Loucy (cell line): ENCODE results near the gene FLT3.
"Not testable (repeated sequence)": the region's sequence is repeated elsewhere in the genome, so short reads cannot be mapped to it uniquely, and the experiment has no call there.

Experiments used
- H2AFZ ChIP-seq: fragments of 200-600 bp; sonication (generic); 2 replicates; pipeline ENCODE4 v1.6.0; 2016; ENCODE audit warnings: antibody characterized with exemption, mild to moderate bottlenecking, low read length, moderate library complexity
- H3F3A ChIP-seq: fragments of 200-600 bp; 2 replicates; pipeline ENCODE4 v1.6.0; 2016; ENCODE audit warnings: antibody characterized with exemption, low read depth, mild to moderate bottlenecking
- H3K27me3 ChIP-seq: fragments of 200-600 bp; sonication (generic); 2 replicates; pipeline ENCODE4 v1.6.1; 2014; ENCODE audit warnings: low read length, mild to moderate bottlenecking; ENCODE audit not compliant: insufficient read depth, poor library complexity, severe bottlenecking
- H3K36me3 ChIP-seq: fragments of 200-600 bp; sonication (generic); 2 replicates; pipeline ENCODE4 v1.6.1; 2016; ENCODE audit warnings: low read length; ENCODE audit not compliant: insufficient read depth
- H3K4me1 ChIP-seq: fragments of 200-600 bp; sonication (generic); 2 replicates; pipeline ENCODE4 v1.5.1; 2014; ENCODE audit warnings: low read length, mild to moderate bottlenecking; ENCODE audit not compliant: insufficient read depth, poor library complexity, severe bottlenecking
- H3K4me2 ChIP-seq: fragments of 200-600 bp; sonication (generic); 2 replicates; pipeline ENCODE4 v1.6.0; 2014; ENCODE audit warnings: antibody characterized with exemption, low read length, low read depth, mild to moderate bottlenecking; ENCODE audit not compliant: poor library complexity, severe bottlenecking
- H3K4me3 ChIP-seq: fragments of 200-600 bp; sonication (generic); 2 replicates; pipeline ENCODE4 v1.5.1; 2014; ENCODE audit warnings: low read length, mild to moderate bottlenecking, mixed read lengths; ENCODE audit not compliant: poor library complexity, severe bottlenecking
- H3K79me2 ChIP-seq: fragments of 200-600 bp; sonication (generic); 2 replicates; pipeline ENCODE4 v1.6.1; 2014; ENCODE audit warnings: low read length; ENCODE audit not compliant: insufficient read depth
- H3K9ac ChIP-seq: fragments of 200-600 bp; sonication (generic); 2 replicates; pipeline ENCODE4 v1.6.0; 2014; ENCODE audit warnings: mild to moderate bottlenecking, low read depth, low read length, moderate library complexity; ENCODE audit not compliant: poor library complexity, severe bottlenecking
- H3K9me2 ChIP-seq: fragments of 200-600 bp; sonication (generic); replicated peaks from 2 replicates; pipeline ENCODE4 v1.6.1; 2016; ENCODE audit warnings: low read depth, low read length, mixed read lengths
- H3K9me3 ChIP-seq: fragments of 200-600 bp; sonication (generic); 2 replicates; pipeline ENCODE4 v1.6.1; 2014; ENCODE audit warnings: mild to moderate bottlenecking, antibody characterized with exemption, low read length, low read depth; ENCODE audit not compliant: insufficient read depth
- H4K20me1 ChIP-seq: fragments of 200-600 bp; sonication (generic); 2 replicates; pipeline ENCODE4 v1.6.0; 2014; ENCODE audit warnings: antibody characterized with exemption, low read length, mild to moderate bottlenecking; ENCODE audit not compliant: insufficient read depth, poor library complexity, severe bottlenecking
- EZH2phosphoT487 ChIP-seq: fragments of 200-600 bp; IDR thresholded peaks from 2 replicates; pipeline ENCODE4 v1.6.1; 2018; ENCODE audit warnings: antibody characterized with exemption, mild to moderate bottlenecking, moderate library complexity, borderline replicate concordance
- TF ChIP-seq, protein P1 (sequence below): fragments of 200-600 bp; sonication (generic); conservative IDR thresholded peaks from 2 replicates; pipeline ENCODE4 v1.5.1; 2014; ENCODE audit warnings: mild to moderate bottlenecking, antibody characterized with exemption, low read length

FLT3 gene

DNA sequence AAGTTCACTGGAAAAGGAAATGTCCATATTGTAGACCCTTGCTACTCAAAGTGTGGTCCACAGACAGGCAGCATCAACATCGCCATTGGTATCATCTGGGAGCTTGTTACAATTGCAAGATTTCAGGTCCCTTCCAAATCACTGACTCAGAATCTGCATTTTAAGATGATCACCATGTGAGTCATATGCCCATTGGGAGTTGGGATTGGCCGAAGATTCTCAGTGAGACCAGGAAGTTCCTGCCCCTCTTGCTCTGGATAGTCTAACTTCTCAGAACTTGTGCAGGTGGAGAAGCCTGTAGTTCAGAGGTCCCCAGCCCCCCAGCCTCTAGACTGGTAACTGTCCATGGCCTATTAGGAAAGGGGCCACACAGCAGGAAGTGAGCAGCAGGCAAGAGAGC lies 63.0 kb downstream of the FLT3 start:
- Histone ChIP-seq H3K9ac (no peak overlapping the region), H3K9me2 (no peaks in the 10 kb centered on the region), H3K4me2 (no peak overlapping the region), H2AFZ (0 out of 2 replicates have a peak overlapping the region, but pooled peaks have one; percentile 5), H4K20me1 (no peaks in the 10 kb centered on the region), H3K27me3 (no peaks in the 10 kb centered on the region), H3K9me3 (no peaks in the 10 kb centered on the region), H3K4me3 (no peak overlapping the region), H3K79me2 (no peaks in the 10 kb centered on the region), H3K4me1 (peaks cover 9% of the 10 kb centered on the region), H3F3A (no peaks in the 10 kb centered on the region), H3K36me3 (no peaks in the 10 kb centered on the region)
- TF ChIP-seq EZH2phosphoT487: no peak
- TF ChIP-seq, protein P1, sequence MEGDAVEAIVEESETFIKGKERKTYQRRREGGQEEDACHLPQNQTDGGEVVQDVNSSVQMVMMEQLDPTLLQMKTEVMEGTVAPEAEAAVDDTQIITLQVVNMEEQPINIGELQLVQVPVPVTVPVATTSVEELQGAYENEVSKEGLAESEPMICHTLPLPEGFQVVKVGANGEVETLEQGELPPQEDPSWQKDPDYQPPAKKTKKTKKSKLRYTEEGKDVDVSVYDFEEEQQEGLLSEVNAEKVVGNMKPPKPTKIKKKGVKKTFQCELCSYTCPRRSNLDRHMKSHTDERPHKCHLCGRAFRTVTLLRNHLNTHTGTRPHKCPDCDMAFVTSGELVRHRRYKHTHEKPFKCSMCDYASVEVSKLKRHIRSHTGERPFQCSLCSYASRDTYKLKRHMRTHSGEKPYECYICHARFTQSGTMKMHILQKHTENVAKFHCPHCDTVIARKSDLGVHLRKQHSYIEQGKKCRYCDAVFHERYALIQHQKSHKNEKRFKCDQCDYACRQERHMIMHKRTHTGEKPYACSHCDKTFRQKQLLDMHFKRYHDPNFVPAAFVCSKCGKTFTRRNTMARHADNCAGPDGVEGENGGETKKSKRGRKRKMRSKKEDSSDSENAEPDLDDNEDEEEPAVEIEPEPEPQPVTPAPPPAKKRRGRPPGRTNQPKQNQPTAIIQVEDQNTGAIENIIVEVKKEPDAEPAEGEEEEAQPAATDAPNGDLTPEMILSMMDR: no peak

DNA sequence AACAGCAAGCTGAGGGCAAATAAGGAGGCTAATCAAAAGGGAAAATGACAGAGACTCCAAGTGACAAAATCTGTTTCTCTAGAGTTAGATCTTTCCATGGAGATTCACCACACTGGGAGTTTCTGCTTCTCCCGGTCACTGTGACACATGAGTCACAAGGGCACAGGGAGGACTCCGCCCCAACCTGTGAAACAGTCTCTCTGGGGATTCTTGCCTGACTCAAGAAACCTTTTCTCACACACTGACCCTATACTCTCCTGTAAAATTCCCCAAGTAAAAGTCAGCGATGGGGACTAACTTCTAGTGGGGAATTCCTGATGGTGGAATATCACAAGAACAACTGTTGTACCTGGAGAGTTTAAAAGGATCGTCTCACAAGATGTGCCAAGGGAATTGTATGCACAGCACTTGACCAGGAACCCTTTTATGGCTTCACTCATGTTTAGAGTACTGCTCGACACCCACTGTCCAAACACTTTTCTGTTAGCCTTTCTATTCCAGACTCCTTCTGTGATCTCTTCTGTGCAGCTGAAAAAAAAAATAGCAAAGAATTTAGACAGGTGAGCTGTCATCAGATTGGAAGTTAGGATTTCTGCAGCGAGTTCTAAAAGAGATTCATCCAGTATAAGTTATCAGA lies 65.1 kb downstream of the FLT3 start:
- Histone ChIP-seq H3K4me2 (no peak overlapping the region), H4K20me1 (no peaks in the 10 kb centered on the region), H3K4me3 (no peak overlapping the region), H2AFZ (0 out of 2 replicates have a peak overlapping the region, but pooled peaks have one; percentile 33), H3K4me1 (peaks cover 11% of the 10 kb centered on the region), H3F3A (no peaks in the 10 kb centered on the region), H3K27me3 (no peaks in the 10 kb centered on the region), H3K9me2 (no peaks in the 10 kb centered on the region), H3K79me2 (no peaks in the 10 kb centered on the region), H3K36me3 (no peaks in the 10 kb centered on the region), H3K9ac (no peak overlapping the region), H3K9me3 (no peaks in the 10 kb centered on the region)
- TF ChIP-seq, protein P1: no peak
- TF ChIP-seq EZH2phosphoT487: no peak

DNA sequence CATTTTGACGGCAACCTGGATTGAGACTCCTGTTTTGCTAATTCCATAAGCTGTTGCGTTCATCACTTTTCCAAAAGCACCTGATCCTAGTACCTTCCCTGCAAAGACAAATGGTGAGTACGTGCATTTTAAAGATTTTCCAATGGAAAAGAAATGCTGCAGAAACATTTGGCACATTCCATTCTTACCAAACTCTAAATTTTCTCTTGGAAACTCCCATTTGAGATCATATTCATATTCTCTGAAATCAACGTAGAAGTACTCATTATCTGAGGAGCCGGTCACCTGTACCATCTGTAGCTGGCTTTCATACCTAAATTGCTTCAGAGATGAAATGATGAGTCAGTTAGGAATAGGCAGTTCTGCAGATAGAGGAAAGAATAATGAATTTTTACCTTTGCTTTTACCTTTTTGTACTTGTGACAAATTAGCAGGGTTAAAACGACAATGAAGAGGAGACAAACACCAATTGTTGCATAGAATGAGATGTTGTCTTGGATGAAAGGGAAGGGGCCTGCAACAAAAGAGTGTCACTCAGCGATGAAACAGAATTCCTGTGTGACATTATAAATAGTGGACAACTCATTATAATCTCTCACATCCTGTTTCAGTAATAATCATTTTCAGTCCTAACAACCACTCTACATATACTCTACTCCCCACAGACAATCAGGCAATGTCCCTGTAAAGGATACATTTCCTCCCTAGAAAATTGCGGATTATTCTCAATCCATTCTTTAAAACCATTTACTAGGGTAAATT lies 66.3 kb downstream of the FLT3 start:
- no peak overlapping the region for H3K4me2 ChIP-seq
- peaks cover 11% of the 10 kb centered on the region for H3K4me1 ChIP-seq

DNA sequence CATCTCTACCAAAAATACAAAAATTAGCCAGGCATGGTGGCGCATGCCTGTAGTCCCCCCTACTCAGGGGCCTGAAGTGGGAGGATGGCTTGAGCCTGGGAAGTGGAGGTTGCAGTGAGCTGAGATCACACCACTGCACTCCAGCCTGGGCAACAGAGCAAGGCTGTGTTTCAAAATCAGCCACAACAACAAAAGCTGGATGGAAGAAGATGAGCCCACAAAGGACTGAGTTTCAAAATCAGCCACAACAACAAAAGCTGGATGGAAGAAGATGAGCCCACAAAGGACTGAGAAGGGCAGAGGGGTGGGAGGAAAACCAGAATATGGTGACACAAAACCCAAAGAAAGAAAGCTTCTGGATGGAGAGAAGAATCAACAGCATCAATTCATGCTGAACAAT lies 67.9 kb downstream of the FLT3 start:
- H3K9ac ChIP-seq, H3F3A ChIP-seq, H3K9me2 ChIP-seq, H4K20me1 ChIP-seq, H3K79me2 ChIP-seq, H3K36me3 ChIP-seq, H3K4me2 ChIP-seq, H2AFZ ChIP-seq, H3K27me3 ChIP-seq, H3K4me3 ChIP-seq, H3K9me3 ChIP-seq, H3K4me1 ChIP-seq: not testable (repeated sequence)

More for the DNA sequence above, 66.3 kb downstream of the FLT3 start:
- H3K4me3 ChIP-seq: no peak overlapping the region
- H4K20me1 ChIP-seq: no peaks in the 10 kb centered on the region
- H3F3A ChIP-seq: no peaks in the 10 kb centered on the region
- no peaks in the 10 kb centered on the region for H3K9me3 ChIP-seq
- H3K79me2 ChIP-seq: no peaks in the 10 kb centered on the region
- no peak overlapping the region for H3K9ac ChIP-seq
- TF ChIP-seq, protein P1: no peak
- no peak for TF ChIP-seq EZH2phosphoT487
- H3K27me3 ChIP-seq: no peaks in the 10 kb centered on the region
- H3K9me2 ChIP-seq: no peaks in the 10 kb centered on the region
- H3K36me3 ChIP-seq: no peaks in the 10 kb centered on the region
- H2AFZ ChIP-seq: no peak overlapping the region
